GM23338 (cell line): ENCODE data around the gene FOXA1. TPM values are rescaled to one million over a fixed set of nuclear protein-coding genes. Genes with fewer than 3 reads are reported as not detected.

ENCODE experiments used
- ATAC-seq: fragments of 200-7000 bp; cut with Tn5 transposase; 3 replicates; pipeline ENCODE4 v1.9.1; 2020
- DNase-seq: peaks from one replicate; pipeline ENCODE4 v3.0.0-alpha.2; 2015; ENCODE audit warnings: low spot score
- H2AFZ ChIP-seq: fragments of 200-600 bp; sonication (generic); 2 replicates; pipeline ENCODE4 v1.8.0; 2016; ENCODE audit warnings: antibody characterized with exemption, mild to moderate bottlenecking, moderate library complexity
- H3F3A ChIP-seq: fragments of 200-600 bp; sonication (generic); replicated peaks from 2 replicates; pipeline ENCODE4 v1.8.0; 2017; ENCODE audit warnings: antibody characterized with exemption, mixed run types, low read depth
- H3K27ac ChIP-seq: fragments of 200-600 bp; sonication (generic); 2 replicates; pipeline ENCODE4 v1.6.1; 2016; ENCODE audit warnings: low read depth
- H3K27me3 ChIP-seq: fragments of 200-600 bp; sonication (generic); 2 replicates; pipeline ENCODE4 v1.8.0; 2016; ENCODE audit warnings: mild to moderate bottlenecking, mixed run types, moderate library complexity; ENCODE audit not compliant: insufficient read depth
- H3K36me3 ChIP-seq: fragments of 200-600 bp; sonication (generic); 2 replicates; pipeline ENCODE4 v1.8.0; 2016; ENCODE audit warnings: mild to moderate bottlenecking; ENCODE audit not compliant: insufficient read depth
- H3K4me1 ChIP-seq: fragments of 200-600 bp; sonication (generic); 2 replicates; pipeline ENCODE4 v1.8.0; 2016; ENCODE audit warnings: mild to moderate bottlenecking, moderate library complexity; ENCODE audit not compliant: insufficient read depth
- H3K4me2 ChIP-seq: fragments of 200-600 bp; sonication (generic); 2 replicates; pipeline ENCODE4 v1.7.1; 2017; ENCODE audit warnings: mixed run types
- H3K4me3 ChIP-seq: fragments of 200-600 bp; sonication (generic); 2 replicates; pipeline ENCODE4 v1.6.1; 2016; ENCODE audit warnings: mixed run types
- H3K79me2 ChIP-seq: fragments of 200-600 bp; sonication (generic); replicated peaks from 2 replicates; pipeline ENCODE4 v1.8.0; 2017; ENCODE audit warnings: mild to moderate bottlenecking; ENCODE audit not compliant: insufficient read depth
- H3K9me2 ChIP-seq: fragments of 200-600 bp; sonication (generic); 2 replicates; pipeline ENCODE4 v1.8.0; 2017; ENCODE audit not compliant: insufficient read depth
- H4K20me1 ChIP-seq: fragments of 200-600 bp; sonication (generic); replicated peaks from 2 replicates; pipeline ENCODE4 v1.8.0; 2017; ENCODE audit warnings: mild to moderate bottlenecking; ENCODE audit not compliant: insufficient read depth
- H3K27ac Mint-ChIP-seq: 2 replicates; pipeline ENCODE4 v1.8.0; 2020; ENCODE audit warnings: inconsistent platforms, mild to moderate bottlenecking, moderate library complexity, mixed read lengths
- H3K27me3 Mint-ChIP-seq: 3 replicates; pipeline ENCODE4 v1.8.0; 2022; ENCODE audit warnings: low read depth, mild to moderate bottlenecking, moderate library complexity, mixed read lengths, inconsistent platforms; ENCODE audit not compliant: insufficient read depth, poor library complexity
- H3K36me3 Mint-ChIP-seq: 3 replicates; pipeline ENCODE4 v1.8.0; 2021; ENCODE audit warnings: low read depth, mild to moderate bottlenecking, inconsistent platforms, moderate library complexity, mixed read lengths
- H3K4me1 Mint-ChIP-seq: 3 replicates; pipeline ENCODE4 v1.8.0; 2020; ENCODE audit warnings: mild to moderate bottlenecking, inconsistent platforms, mixed read lengths
- H3K4me3 Mint-ChIP-seq: 3 replicates; pipeline ENCODE4 v1.8.0; 2021; ENCODE audit warnings: moderate library complexity, mild to moderate bottlenecking, inconsistent platforms, mixed read lengths
- H3K9me3 Mint-ChIP-seq: 3 replicates; pipeline ENCODE4 v1.8.0; 2020; ENCODE audit warnings: moderate library complexity, mild to moderate bottlenecking, inconsistent platforms, mixed read lengths
- CREB1 ChIP-seq: fragments of 250-450 bp; sonication (Bioruptor Pico); IDR thresholded peaks from 2 replicates; pipeline ENCODE4 v1.5.0; 2020; ENCODE audit warnings: low read depth, mild to moderate bottlenecking, moderate library complexity
- EZH2 ChIP-seq: fragments of 200-600 bp; sonication (generic); IDR thresholded peaks from one replicate; pipeline ENCODE4 v1.8.0; 2017; ENCODE audit warnings: antibody characterized with exemption, mild to moderate bottlenecking, low read depth; ENCODE audit not compliant: unreplicated experiment
- EZH2phosphoT487 ChIP-seq: fragments of 200-600 bp; sonication (generic); IDR thresholded peaks from one replicate; pipeline ENCODE4 v1.8.1; 2018; ENCODE audit warnings: antibody characterized with exemption; ENCODE audit not compliant: unreplicated experiment
- POLR2AphosphoS5 ChIP-seq: IDR thresholded peaks from 2 replicates; pipeline ENCODE4 v1.6.1; 2016; ENCODE audit warnings: antibody characterized with exemption, low read depth
- STAT1 ChIP-seq: IDR thresholded peaks from one replicate; pipeline ENCODE4 v1.6.1; 2016; ENCODE audit warnings: antibody characterized with exemption; ENCODE audit not compliant: unreplicated experiment
- ZNF331 ChIP-seq: fragments of 250-450 bp; sonication (Bioruptor Pico); IDR thresholded peaks from 2 replicates; pipeline ENCODE4 v1.5.0; 2020; ENCODE audit warnings: low read depth, mild to moderate bottlenecking, moderate library complexity
- polyA plus RNA-seq: library from polyadenylated mRNA; unstranded; fragments of >200 nt; fragmentation: Nextera tagmentation; extraction: Ambion mirVana; gene quantifications from 2 replicates; pipeline ENCODE4 v1.2.1, GENCODE V29; 2016
- total RNA-seq: library from RNA; depleted of rRNA; stranded (reverse); fragments of >200 nt; shearing (Covaris generic); gene quantifications from 2 replicates; pipeline ENCODE4 v1.2.3, GENCODE V29; 2014
- TF ChIP-seq, protein P1 (sequence below): IDR thresholded peaks from 2 replicates; pipeline ENCODE4 v1.6.1; 2016; ENCODE audit warnings: antibody characterized with exemption
- TF ChIP-seq, protein P2 (sequence below): fragments of 250-450 bp; sonication (Bioruptor Pico); IDR thresholded peaks from 2 replicates; pipeline ENCODE4 v1.5.0; 2020; ENCODE audit warnings: mild to moderate bottlenecking, moderate library complexity

FOXA1 gene
- total and polyA plus RNA-seq, 2 experiments from 2014 or later, result not detected

DNA sequence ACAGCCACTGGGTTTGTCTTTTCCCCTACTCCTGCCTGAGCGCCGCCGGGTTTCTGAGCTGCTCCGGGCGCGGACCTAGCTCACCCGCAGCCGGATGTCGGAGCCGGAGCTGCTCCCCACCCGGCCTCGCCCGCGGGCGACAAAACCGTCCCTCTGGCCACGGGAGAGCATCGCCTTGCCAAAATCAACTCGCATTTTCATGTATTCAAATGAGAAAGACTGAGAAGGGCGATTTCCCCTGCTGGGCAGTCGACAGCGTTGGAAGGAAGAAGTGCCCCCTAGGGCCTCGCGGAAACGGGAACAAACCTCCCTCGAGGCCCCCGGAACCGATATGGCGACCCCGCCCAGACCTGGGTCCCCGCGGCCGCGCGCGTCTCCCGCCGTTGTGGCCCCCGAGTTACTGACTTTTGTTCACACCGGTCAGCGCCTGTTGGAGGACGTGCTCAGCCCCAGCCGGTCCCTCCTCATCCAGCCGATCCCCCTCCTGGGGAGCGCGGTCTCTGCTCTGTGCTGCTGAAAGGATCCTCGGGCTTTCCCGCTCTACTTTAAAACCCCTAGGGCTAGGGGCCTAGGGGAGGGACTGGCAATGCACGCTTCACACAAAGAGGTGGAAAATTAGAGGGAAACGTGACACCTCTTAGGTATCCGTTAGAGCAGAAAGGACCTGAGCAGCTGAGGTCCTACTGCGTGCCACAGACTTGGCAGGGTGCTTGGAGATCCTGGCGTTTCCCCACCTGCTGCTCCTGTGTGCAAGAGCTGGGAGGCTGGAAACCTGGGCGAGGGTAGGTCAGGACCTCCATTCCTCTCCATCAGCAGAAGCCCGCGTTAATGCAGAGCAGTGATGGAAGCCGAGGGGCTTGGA, 4.7 kb upstream of the FOXA1 start:
- peaks cover 94% of the 10 kb centered on the region for H3K27me3 Mint-ChIP-seq
- Histone ChIP-seq H4K20me1 (peaks cover 30% of the 10 kb centered on the region), H3K4me3 (peak overlapping the region; percentile 55), H3K27ac (no peak overlapping the region), H3F3A (peaks cover 34% of the 10 kb centered on the region), H2AFZ (peak overlapping the region; percentile 69), H3K79me2 (no peaks in the 10 kb centered on the region), H3K4me1 (peaks cover 44% of the 10 kb centered on the region), H3K36me3 (no peaks in the 10 kb centered on the region), H3K9me2 (no peaks in the 10 kb centered on the region), H3K27me3 (peaks cover 99% of the 10 kb centered on the region), H3K4me2 (peak overlapping the region; percentile 77)
- H3K4me3 Mint-ChIP-seq, result peak overlapping the region; percentile 74
- TF ChIP-seq STAT1 (no peak), EZH2 (peak; percentile 56), CREB1 (no peak), EZH2phosphoT487 (peak; percentile 53)
- TF ChIP-seq, protein P1, sequence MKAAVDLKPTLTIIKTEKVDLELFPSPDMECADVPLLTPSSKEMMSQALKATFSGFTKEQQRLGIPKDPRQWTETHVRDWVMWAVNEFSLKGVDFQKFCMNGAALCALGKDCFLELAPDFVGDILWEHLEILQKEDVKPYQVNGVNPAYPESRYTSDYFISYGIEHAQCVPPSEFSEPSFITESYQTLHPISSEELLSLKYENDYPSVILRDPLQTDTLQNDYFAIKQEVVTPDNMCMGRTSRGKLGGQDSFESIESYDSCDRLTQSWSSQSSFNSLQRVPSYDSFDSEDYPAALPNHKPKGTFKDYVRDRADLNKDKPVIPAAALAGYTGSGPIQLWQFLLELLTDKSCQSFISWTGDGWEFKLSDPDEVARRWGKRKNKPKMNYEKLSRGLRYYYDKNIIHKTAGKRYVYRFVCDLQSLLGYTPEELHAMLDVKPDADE, result peak; percentile 39; the same call in 1 of the 2 replicates
- no peak overlapping the region; the same call in 1 of the 2 replicates for H3K27ac Mint-ChIP-seq
- H3K4me1 Mint-ChIP-seq, result peaks cover 38% of the 10 kb centered on the region
- no peaks in the 10 kb centered on the region; the same call in 2 of the 3 replicates for H3K36me3 Mint-ChIP-seq
- DNase-seq (peak; percentile 82), ATAC-seq (peak; percentile 56)
- H3K9me3 Mint-ChIP-seq, result 0 out of 3 replicates have a peak, but pooled peaks cover 3% of the 10 kb centered on the region

DNA sequence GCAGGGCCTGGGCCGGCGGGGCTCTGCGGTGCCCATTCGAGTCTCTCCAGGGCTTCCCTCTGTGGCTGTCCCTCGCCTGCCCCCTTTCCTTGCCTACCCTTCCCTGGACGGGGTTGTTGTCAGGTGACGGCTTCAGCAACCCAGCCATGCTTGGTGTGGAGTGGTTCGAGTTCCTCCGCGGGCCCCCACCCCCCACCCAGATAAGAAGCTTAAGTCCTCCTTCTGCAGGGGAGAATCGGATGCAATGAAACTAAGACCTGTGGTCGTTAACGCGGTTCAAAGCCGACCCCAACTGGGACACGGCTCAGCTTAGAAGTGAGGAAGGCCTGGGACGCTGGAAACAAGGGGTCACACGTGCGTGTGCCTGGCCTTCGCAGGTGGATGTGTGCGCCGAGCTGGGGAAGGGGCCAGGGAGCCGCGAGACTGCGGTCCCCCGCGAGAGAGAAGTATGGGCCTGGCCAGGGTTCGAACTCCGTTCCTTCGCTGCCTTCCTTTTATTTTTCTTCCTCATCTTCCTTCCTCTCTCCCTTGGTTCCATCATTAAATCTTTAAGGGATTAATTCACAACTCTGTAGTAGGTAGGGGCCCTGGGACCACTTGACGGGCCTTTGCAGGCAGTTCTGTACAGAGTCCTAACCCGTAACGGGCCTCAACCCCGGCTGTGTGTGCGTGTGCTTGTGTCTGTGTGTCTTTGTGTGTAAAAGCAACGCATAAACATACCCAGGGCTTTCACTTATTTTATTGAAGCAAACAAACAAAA, 3.9 kb upstream of the FOXA1 start:
- 0 out of 3 replicates have a peak, but pooled peaks cover 3% of the 10 kb centered on the region for H3K9me3 Mint-ChIP-seq
- no peaks in the 10 kb centered on the region for H3K36me3 ChIP-seq
- peak overlapping the region; percentile 55 for H3K4me3 ChIP-seq
- peaks cover 44% of the 10 kb centered on the region for H3K4me1 ChIP-seq
- H3K27ac ChIP-seq, result no peak overlapping the region
- H3K27me3 ChIP-seq, result peaks cover 99% of the 10 kb centered on the region
- TF ChIP-seq ZNF331 (CRISPR knock-in tag) (no peak), POLR2AphosphoS5 (no peak), EZH2 (peak; percentile 96), EZH2phosphoT487 (peak; percentile 12)
- TF ChIP-seq, protein P1, result no peak
- TF ChIP-seq, protein P2, sequence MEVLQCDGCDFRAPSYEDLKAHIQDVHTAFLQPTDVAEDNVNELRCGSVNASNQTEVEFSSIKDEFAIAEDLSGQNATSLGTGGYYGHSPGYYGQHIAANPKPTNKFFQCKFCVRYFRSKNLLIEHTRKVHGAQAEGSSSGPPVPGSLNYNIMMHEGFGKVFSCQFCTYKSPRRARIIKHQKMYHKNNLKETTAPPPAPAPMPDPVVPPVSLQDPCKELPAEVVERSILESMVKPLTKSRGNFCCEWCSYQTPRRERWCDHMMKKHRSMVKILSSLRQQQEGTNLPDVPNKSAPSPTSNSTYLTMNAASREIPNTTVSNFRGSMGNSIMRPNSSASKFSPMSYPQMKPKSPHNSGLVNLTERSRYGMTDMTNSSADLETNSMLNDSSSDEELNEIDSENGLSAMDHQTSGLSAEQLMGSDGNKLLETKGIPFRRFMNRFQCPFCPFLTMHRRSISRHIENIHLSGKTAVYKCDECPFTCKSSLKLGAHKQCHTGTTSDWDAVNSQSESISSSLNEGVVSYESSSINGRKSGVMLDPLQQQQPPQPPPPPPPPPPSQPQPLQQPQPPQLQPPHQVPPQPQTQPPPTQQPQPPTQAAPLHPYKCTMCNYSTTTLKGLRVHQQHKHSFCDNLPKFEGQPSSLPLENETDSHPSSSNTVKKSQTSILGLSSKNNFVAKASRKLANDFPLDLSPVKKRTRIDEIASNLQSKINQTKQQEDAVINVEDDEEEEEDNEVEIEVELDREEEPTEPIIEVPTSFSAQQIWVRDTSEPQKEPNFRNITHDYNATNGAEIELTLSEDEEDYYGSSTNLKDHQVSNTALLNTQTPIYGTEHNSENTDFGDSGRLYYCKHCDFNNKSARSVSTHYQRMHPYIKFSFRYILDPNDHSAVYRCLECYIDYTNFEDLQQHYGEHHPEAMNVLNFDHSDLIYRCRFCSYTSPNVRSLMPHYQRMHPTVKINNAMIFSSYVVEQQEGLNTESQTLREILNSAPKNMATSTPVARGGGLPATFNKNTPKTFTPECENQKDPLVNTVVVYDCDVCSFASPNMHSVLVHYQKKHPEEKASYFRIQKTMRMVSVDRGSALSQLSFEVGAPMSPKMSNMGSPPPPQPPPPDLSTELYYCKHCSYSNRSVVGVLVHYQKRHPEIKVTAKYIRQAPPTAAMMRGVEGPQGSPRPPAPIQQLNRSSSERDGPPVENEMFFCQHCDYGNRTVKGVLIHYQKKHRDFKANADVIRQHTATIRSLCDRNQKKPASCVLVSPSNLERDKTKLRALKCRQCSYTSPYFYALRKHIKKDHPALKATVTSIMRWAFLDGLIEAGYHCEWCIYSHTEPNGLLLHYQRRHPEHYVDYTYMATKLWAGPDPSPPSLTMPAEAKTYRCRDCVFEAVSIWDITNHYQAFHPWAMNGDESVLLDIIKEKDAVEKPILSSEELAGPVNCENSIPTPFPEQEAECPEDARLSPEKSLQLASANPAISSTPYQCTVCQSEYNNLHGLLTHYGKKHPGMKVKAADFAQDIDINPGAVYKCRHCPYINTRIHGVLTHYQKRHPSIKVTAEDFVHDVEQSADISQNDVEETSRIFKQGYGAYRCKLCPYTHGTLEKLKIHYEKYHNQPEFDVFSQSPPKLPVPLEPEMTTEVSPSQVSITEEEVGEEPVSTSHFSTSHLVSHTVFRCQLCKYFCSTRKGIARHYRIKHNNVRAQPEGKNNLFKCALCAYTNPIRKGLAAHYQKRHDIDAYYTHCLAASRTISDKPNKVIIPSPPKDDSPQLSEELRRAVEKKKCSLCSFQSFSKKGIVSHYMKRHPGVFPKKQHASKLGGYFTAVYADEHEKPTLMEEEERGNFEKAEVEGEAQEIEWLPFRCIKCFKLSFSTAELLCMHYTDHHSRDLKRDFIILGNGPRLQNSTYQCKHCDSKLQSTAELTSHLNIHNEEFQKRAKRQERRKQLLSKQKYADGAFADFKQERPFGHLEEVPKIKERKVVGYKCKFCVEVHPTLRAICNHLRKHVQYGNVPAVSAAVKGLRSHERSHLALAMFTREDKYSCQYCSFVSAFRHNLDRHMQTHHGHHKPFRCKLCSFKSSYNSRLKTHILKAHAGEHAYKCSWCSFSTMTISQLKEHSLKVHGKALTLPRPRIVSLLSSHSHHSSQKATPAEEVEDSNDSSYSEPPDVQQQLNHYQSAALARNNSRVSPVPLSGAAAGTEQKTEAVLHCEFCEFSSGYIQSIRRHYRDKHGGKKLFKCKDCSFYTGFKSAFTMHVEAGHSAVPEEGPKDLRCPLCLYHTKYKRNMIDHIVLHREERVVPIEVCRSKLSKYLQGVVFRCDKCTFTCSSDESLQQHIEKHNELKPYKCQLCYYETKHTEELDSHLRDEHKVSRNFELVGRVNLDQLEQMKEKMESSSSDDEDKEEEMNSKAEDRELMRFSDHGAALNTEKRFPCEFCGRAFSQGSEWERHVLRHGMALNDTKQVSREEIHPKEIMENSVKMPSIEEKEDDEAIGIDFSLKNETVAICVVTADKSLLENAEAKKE (CRISPR knock-in tag), result no peak
- H3K27ac Mint-ChIP-seq, result no peak overlapping the region
- peak overlapping the region; percentile 77 for H3K4me2 ChIP-seq
- no peaks in the 10 kb centered on the region for H3K79me2 ChIP-seq
- no peaks in the 10 kb centered on the region for H3K9me2 ChIP-seq
- peak overlapping the region; percentile 74 for H3K4me3 Mint-ChIP-seq
- no peak for ATAC-seq
- no peaks in the 10 kb centered on the region; the same call in 2 of the 3 replicates for H3K36me3 Mint-ChIP-seq
- peak overlapping the region; percentile 72 for H2AFZ ChIP-seq
- H3K27me3 Mint-ChIP-seq, result peaks cover 92% of the 10 kb centered on the region
- H3F3A ChIP-seq, result peaks cover 34% of the 10 kb centered on the region
- H4K20me1 ChIP-seq, result peaks cover 31% of the 10 kb centered on the region
- H3K4me1 Mint-ChIP-seq, result peaks cover 42% of the 10 kb centered on the region
- DNase-seq, result no peak
